Liver (tissue), 9 donors: ENCODE results near the gene HS3ST4. TPM values are rescaled to one million over a fixed set of nuclear protein-coding genes. Genes with fewer than 3 reads are reported as not detected.

ENCODE experiments used
- DNase-seq: peaks from one replicate; pipeline ENCODE4 v3.0.0-alpha.2; 2017; ENCODE audit warnings: low spot score
- H3K27ac ChIP-seq, 2 donors: one replicate each; pipeline ENCODE4 v1.7.0; 2013; ENCODE audit warnings: inconsistent platforms in 2 of 2, low read length in 2 of 2, control low read depth in 1 of 2, low read depth in 1 of 2, mild to moderate bottlenecking in 1 of 2
- H3K27me3 ChIP-seq, 4 donors: one replicate each; pipeline versions ENCODE4 v1.6.1 to v1.7.0; 2013; ENCODE audit warnings: low read length in 3 of 4, inconsistent platforms in 1 of 4, mild to moderate bottlenecking in 1 of 4, moderate library complexity in 1 of 4; ENCODE audit not compliant: control insufficient read depth in 4 of 4, insufficient read depth in 4 of 4
- H3K36me3 ChIP-seq, 4 donors: one replicate each; pipeline versions ENCODE4 v1.6.1 to v1.7.0; 2013; ENCODE audit warnings: low read length in 3 of 4, mild to moderate bottlenecking in 3 of 4, low read depth in 1 of 4, moderate library complexity in 1 of 4; ENCODE audit not compliant: control insufficient read depth in 4 of 4, insufficient read depth in 3 of 4
- H3K4me1 ChIP-seq, 4 donors: one replicate each; pipeline versions ENCODE4 v1.6.1 to v1.7.0; 2013; ENCODE audit warnings: low read length in 3 of 4, mild to moderate bottlenecking in 3 of 4, moderate library complexity in 1 of 4; ENCODE audit not compliant: control insufficient read depth in 4 of 4, insufficient read depth in 4 of 4
- H3K4me3 ChIP-seq, 3 donors: one replicate each; pipeline versions ENCODE4 v1.6.1 to v1.7.0; 2013; ENCODE audit warnings: low read length in 3 of 3, control low read depth in 1 of 3, low read depth in 1 of 3, mild to moderate bottlenecking in 1 of 3
- H3K9ac ChIP-seq, 2 donors: one replicate each; pipeline ENCODE4 v1.7.0; 2013; ENCODE audit warnings: low read length in 2 of 2, mild to moderate bottlenecking in 2 of 2, moderate library complexity in 2 of 2, control low read depth in 1 of 2, low read depth in 1 of 2
- H3K9me3 ChIP-seq, 4 donors: one replicate each; pipeline versions ENCODE4 v1.6.1 to v1.7.0; 2013; ENCODE audit warnings: low read length in 3 of 4; ENCODE audit not compliant: control insufficient read depth in 4 of 4
- EGR1 ChIP-seq, 2 donors: IDR thresholded peaks; 2 replicates each; pipeline ENCODE4 v1.6.1; 2016 to 2018; ENCODE audit warnings: antibody characterized with exemption in 2 of 2, low read depth in 2 of 2
- FOXA1 ChIP-seq: IDR thresholded peaks from 2 replicates; pipeline ENCODE4 v1.6.1; 2016; ENCODE audit warnings: antibody characterized with exemption
- FOXA2 ChIP-seq: IDR thresholded peaks from 2 replicates; pipeline ENCODE4 v1.6.1; 2016; ENCODE audit warnings: antibody characterized with exemption
- GABPA ChIP-seq, 2 donors: IDR thresholded peaks in 1 of 2; conservative IDR thresholded peaks in 1 of 2; 2 replicates each; pipeline ENCODE4 v1.6.1; 2016; ENCODE audit warnings: antibody characterized with exemption in 2 of 2, mild to moderate bottlenecking in 1 of 2, moderate library complexity in 1 of 2
- HNF4A ChIP-seq, 2 donors: conservative IDR thresholded peaks; 2 replicates each; pipeline ENCODE4 v1.6.1; 2016; ENCODE audit warnings: antibody characterized with exemption in 2 of 2, mild to moderate bottlenecking in 2 of 2
- JUND ChIP-seq, 2 donors: IDR thresholded peaks; 2 replicates each; pipeline ENCODE4 v1.6.1; 2016; ENCODE audit warnings: antibody characterized with exemption in 2 of 2
- NR2F2 ChIP-seq: IDR thresholded peaks from 2 replicates; pipeline ENCODE4 v1.6.1; 2016; ENCODE audit warnings: antibody characterized with exemption
- RAD21 ChIP-seq, 2 donors: IDR thresholded peaks; 2 replicates each; pipeline ENCODE4 v1.6.1; 2016; ENCODE audit warnings: antibody characterized with exemption in 2 of 2, mild to moderate bottlenecking in 2 of 2
- RXRA ChIP-seq, 2 donors: IDR thresholded peaks; 2 replicates each; pipeline ENCODE4 v1.6.1; 2017 to 2018; ENCODE audit warnings: antibody characterized with exemption in 2 of 2, mild to moderate bottlenecking in 1 of 2
- TAF1 ChIP-seq: conservative IDR thresholded peaks from 2 replicates; pipeline ENCODE4 v1.6.1; 2016; ENCODE audit warnings: antibody characterized with exemption, mild to moderate bottlenecking
- YY1 ChIP-seq: IDR thresholded peaks from 2 replicates; pipeline ENCODE4 v1.6.1; 2016; ENCODE audit warnings: antibody characterized with exemption, mild to moderate bottlenecking
- WGBS: extraction: QIAGEN DNeasy Blood & Tissue Kit; methylation state at CpG from one replicate; pipeline ENCODE4 v1.1.7; 2013; 5-methylcytosine and 5-hydroxymethylcytosine counted together
- polyA plus RNA-seq, 2 donors: library from polyadenylated mRNA; stranded (reverse) in 1 of 2; unstranded in 1 of 2; fragments of 200-250 nt in 1 of 2; fragments of >200 nt in 1 of 2; fragmentation: Nextera tagmentation in 1 of 2; extraction: Ambion mirVana in 1 of 2; gene quantifications; one replicate each; pipeline versions ENCODE4 v1.2.1 to v1.2.3, GENCODE V29; 2013 to 2015
- total RNA-seq, 2 donors: library from RNA; depleted of rRNA; stranded (reverse); fragments of >200 nt; gene quantifications; one replicate each; pipeline ENCODE4 v1.2.3, GENCODE V29; 2014
- TF ChIP-seq, protein P1 (sequence below): IDR thresholded peaks from 2 replicates; pipeline ENCODE4 v1.6.1; 2016; ENCODE audit warnings: antibody characterized with exemption, mild to moderate bottlenecking
- TF ChIP-seq, protein P2 (sequence below): IDR thresholded peaks from 2 replicates; pipeline ENCODE4 v1.6.1; 2016; ENCODE audit warnings: antibody characterized with exemption
- TF ChIP-seq, protein P3 (sequence below): IDR thresholded peaks from 2 replicates; pipeline ENCODE4 v1.6.1; 2016; ENCODE audit warnings: antibody characterized with exemption
- donor health status: healthy.
- donor health status: healthy.
- donor health status: healthy.
- donor health status: healthy.
- donor health status: healthy.

The HS3ST4 gene
- total and polyA plus RNA-seq, 4 donors = not detected

DNA sequence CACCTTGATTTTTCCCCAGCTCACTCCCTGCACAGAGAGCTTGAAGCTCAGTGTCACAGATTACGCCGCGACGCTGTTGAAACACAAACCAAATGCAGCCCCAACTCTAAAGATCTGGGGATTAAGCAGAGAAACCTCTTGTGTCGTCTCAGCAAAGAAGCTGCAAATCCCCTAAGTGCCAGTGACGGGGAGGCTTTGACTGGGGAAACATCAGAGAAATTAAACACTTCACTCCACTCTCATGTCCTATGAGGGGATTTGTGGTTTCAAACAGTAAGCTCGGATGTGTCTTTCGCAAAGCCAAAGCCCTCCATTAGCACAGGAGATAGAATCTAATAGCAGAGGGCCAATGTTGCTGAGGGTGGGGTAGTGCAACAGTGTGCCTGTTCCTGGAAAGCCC, 233.7 kb downstream of the HS3ST4 start:
- Histone ChIP-seq H3K36me3 (no peaks in the 10 kb centered on the region), H3K9me3 (peaks cover 0 to 2% (median 0%) of the 10 kb centered on the region in 4 donors), H3K27me3 (no peaks in the 10 kb centered on the region), H3K9ac (no peak overlapping the region), H3K4me3 (no peak overlapping the region), H3K4me1 (no peaks in the 10 kb centered on the region), H3K27ac (no peak overlapping the region)
- no peak for DNase-seq
- 57% methylated on average over 8 of the region's 8 CpGs for WGBS
- TF ChIP-seq, protein P1, sequence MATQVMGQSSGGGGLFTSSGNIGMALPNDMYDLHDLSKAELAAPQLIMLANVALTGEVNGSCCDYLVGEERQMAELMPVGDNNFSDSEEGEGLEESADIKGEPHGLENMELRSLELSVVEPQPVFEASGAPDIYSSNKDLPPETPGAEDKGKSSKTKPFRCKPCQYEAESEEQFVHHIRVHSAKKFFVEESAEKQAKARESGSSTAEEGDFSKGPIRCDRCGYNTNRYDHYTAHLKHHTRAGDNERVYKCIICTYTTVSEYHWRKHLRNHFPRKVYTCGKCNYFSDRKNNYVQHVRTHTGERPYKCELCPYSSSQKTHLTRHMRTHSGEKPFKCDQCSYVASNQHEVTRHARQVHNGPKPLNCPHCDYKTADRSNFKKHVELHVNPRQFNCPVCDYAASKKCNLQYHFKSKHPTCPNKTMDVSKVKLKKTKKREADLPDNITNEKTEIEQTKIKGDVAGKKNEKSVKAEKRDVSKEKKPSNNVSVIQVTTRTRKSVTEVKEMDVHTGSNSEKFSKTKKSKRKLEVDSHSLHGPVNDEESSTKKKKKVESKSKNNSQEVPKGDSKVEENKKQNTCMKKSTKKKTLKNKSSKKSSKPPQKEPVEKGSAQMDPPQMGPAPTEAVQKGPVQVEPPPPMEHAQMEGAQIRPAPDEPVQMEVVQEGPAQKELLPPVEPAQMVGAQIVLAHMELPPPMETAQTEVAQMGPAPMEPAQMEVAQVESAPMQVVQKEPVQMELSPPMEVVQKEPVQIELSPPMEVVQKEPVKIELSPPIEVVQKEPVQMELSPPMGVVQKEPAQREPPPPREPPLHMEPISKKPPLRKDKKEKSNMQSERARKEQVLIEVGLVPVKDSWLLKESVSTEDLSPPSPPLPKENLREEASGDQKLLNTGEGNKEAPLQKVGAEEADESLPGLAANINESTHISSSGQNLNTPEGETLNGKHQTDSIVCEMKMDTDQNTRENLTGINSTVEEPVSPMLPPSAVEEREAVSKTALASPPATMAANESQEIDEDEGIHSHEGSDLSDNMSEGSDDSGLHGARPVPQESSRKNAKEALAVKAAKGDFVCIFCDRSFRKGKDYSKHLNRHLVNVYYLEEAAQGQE = no peak
- TF ChIP-seq NR2F2 = no peak
- TF ChIP-seq, protein P2, sequence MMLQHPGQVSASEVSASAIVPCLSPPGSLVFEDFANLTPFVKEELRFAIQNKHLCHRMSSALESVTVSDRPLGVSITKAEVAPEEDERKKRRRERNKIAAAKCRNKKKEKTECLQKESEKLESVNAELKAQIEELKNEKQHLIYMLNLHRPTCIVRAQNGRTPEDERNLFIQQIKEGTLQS = no peak
- TF ChIP-seq JUND (IDR thresholded peaks at IDR 0.05) = no peak

DNA sequence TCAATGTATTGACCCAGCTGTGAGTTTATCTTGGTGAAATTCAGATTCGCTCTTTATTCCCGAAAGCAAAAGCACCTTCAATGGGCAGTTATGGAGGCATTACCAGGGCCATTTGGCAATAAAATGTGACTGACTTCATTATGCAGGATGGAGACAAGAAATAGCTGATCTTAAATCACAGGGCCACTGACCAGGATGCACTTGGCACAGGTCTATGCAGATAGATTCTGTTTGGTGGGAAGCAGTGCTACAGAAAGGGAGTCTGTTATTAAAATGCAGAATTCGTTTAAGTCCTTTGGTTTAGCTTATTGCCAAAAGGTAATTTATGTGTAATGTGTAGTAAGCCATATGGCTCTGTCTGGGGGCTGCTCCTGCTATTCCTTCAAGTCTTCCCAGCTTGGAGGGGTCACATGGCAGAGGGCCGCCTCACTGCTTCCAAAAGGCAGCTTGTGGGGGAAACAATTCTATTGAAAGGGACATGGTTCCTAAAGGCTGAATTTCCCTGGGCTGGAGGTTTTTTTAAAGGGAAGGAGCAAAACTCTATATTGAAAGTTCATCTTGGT, 239.8 kb downstream of the HS3ST4 start:
- H3K4me3 ChIP-seq = no peak overlapping the region
- no peak for TF ChIP-seq YY1
- no peak for TF ChIP-seq GABPA (IDR thresholded peaks at IDR 0.05 in 1 of 2, conservative IDR thresholded peaks at IDR 0.05 in 1 of 2)
- no peak for TF ChIP-seq RAD21 (IDR thresholded peaks at IDR 0.05)
- TF ChIP-seq HNF4A (conservative IDR thresholded peaks at IDR 0.05) = no peak
- TF ChIP-seq, protein P2 = no peak
- TF ChIP-seq, protein P3, sequence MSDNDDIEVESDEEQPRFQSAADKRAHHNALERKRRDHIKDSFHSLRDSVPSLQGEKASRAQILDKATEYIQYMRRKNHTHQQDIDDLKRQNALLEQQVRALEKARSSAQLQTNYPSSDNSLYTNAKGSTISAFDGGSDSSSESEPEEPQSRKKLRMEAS = no peak
- no peak for TF ChIP-seq TAF1
- TF ChIP-seq EGR1 (IDR thresholded peaks at IDR 0.05; ENCODE audit: low read depth in 2 of 2) = no peak
- TF ChIP-seq FOXA1 = no peak
- H3K27ac ChIP-seq = no peak overlapping the region
- peaks cover 0 to 2% (median 0%) of the 10 kb centered on the region in 4 donors for H3K9me3 ChIP-seq
- H3K9ac ChIP-seq = no peak overlapping the region
- DNase-seq = no peak
- no peaks in the 10 kb centered on the region for H3K27me3 ChIP-seq
- no peaks in the 10 kb centered on the region for H3K36me3 ChIP-seq
- H3K4me1 ChIP-seq = no peaks in the 10 kb centered on the region
- 80% methylated on average over 4 of the region's 4 CpGs for WGBS

DNA sequence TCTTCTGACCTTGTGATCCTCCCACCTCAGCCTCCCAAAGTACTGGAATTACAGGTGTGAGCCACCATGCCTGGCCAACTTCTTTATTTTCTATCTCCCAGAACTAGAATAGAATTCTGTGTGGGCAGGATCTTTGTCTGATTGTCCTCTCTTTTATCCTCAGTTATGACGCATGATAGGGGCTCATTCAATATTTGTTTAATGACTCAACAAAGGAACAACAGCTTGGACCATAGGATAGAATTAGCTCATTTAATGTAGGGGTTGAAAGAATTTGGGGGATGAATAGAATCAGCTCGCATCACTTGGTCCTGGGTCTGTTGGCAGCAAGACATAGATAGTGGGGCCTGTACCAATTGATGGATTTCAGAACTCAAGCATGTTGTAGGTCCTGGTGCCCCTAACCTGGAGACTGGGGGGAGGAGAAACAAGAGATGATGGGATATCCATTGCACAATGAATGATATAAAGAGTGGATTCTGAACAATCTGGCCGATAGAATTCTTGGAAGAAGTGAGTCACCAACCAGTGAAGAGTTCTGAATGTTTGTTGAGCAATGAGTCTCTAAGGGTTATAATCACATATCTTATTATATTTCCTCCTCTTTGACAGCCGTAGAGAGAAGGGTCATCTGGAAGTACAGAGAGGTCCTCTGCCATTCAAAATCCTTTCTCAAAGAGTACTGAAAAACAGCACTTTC, 250.2 kb downstream of the HS3ST4 start:
- no peak for TF ChIP-seq NR2F2
- TF ChIP-seq JUND (IDR thresholded peaks at IDR 0.05) = no peak
- TF ChIP-seq EGR1 (IDR thresholded peaks at IDR 0.05; ENCODE audit: low read depth in 2 of 2) = no peak
- TF ChIP-seq, protein P3 = no peak
- TF ChIP-seq FOXA2 = no peak
- no peak for TF ChIP-seq YY1
- TF ChIP-seq RXRA (IDR thresholded peaks at IDR 0.05) = no peak
- no peak for TF ChIP-seq TAF1
- TF ChIP-seq RAD21 (IDR thresholded peaks at IDR 0.05) = no peak
- Histone ChIP-seq H3K9ac (no peak overlapping the region), H3K27ac (no peak overlapping the region), H3K36me3 (no peaks in the 10 kb centered on the region), H3K4me3 (no peak overlapping the region), H3K4me1 (no peaks in the 10 kb centered on the region), H3K9me3 (peaks cover 4 to 8% (median 6%) of the 10 kb centered on the region in 4 donors), H3K27me3 (no peaks in the 10 kb centered on the region)
- DNase-seq = no peak
- 68% methylated on average over 4 of the region's 4 CpGs for WGBS
